Keratinocyte (primary cell): ENCODE measurements around the gene SPIRE1. TPM values are rescaled to one million over a fixed set of nuclear protein-coding genes. Genes with fewer than 3 reads are reported as not detected.
"Not testable (repeated sequence)": the region's sequence is repeated elsewhere in the genome, so short reads cannot be mapped to it uniquely, and the experiment has no call there.

Experiments
- DNase-seq: peaks from one replicate; pipeline ENCODE4 v3.0.0-alpha.2; 2011; ENCODE audit warnings: low read depth, missing footprints, low spot score
- FAIRE-seq: peaks from 2 replicates; lab custom pipeline; 2011; peaks lifted over from hg19 to GRCh38; lab: Jason Lieb, UNC
- H2AFZ ChIP-seq: 2 replicates; pipeline ENCODE4 v1.6.0; 2012; ENCODE audit warnings: low read length, control low read depth, inconsistent platforms; ENCODE audit not compliant: control insufficient read depth
- H3K27ac ChIP-seq: 2 replicates; pipeline ENCODE4 v1.5.1; 2011; ENCODE audit warnings: low read length; ENCODE audit not compliant: control insufficient read depth, insufficient read depth
- H3K27me3 ChIP-seq: 3 replicates; pipeline ENCODE4 v1.6.0; 2011; ENCODE audit warnings: low read length; ENCODE audit not compliant: control insufficient read depth, insufficient read depth; ENCODE audit errors: extremely low read depth
- H3K36me3 ChIP-seq, 2 experiments: 2 replicates in 1 of 2; 3 replicates in 1 of 2; pipeline ENCODE4 v1.5.1; 2011; ENCODE audit warnings: low read length in 2 of 2, mild to moderate bottlenecking in 1 of 2; ENCODE audit not compliant: control insufficient read depth in 2 of 2, insufficient read depth in 2 of 2; ENCODE audit errors: extremely low read depth in 1 of 2
- H3K4me1 ChIP-seq: 3 replicates; pipeline ENCODE4 v1.5.1; 2011; ENCODE audit warnings: low read length; ENCODE audit not compliant: control insufficient read depth, insufficient read depth; ENCODE audit errors: extremely low read depth
- H3K4me2 ChIP-seq: 3 replicates; pipeline ENCODE4 v1.6.0; 2011; ENCODE audit warnings: low read depth, low read length; ENCODE audit not compliant: control insufficient read depth, insufficient read depth; ENCODE audit errors: extremely low read depth
- H3K4me3 ChIP-seq, 3 experiments: fragments of 200-600 bp in 1 of 3; sonication (generic) in 1 of 3; 2 replicates in 2 of 3; 3 replicates in 1 of 3; pipeline ENCODE4 v1.5.1; 2011 to 2016; ENCODE audit warnings: low read length in 3 of 3, mild to moderate bottlenecking in 3 of 3, control low read depth in 2 of 3, inconsistent platforms in 1 of 3, low read depth in 1 of 3, mixed read lengths in 1 of 3, mixed run types in 1 of 3, moderate library complexity in 1 of 3; ENCODE audit not compliant: control insufficient read depth in 2 of 3, insufficient read depth in 2 of 3; ENCODE audit errors: extremely low read depth in 1 of 3
- H3K79me2 ChIP-seq: 2 replicates; pipeline ENCODE4 v1.6.0; 2012; ENCODE audit warnings: low read length; ENCODE audit not compliant: control insufficient read depth, insufficient read depth
- H3K9ac ChIP-seq: 3 replicates; pipeline ENCODE4 v1.6.0; 2011; ENCODE audit warnings: low read length; ENCODE audit not compliant: control insufficient read depth, insufficient read depth; ENCODE audit errors: extremely low read depth
- H3K9me1 ChIP-seq: 3 replicates; pipeline ENCODE4 v1.6.0; 2011; ENCODE audit warnings: low read length; ENCODE audit not compliant: control insufficient read depth, insufficient read depth; ENCODE audit errors: extremely low read depth
- H3K9me3 ChIP-seq: 2 replicates; pipeline ENCODE4 v1.5.1; 2012; ENCODE audit warnings: low read depth, low read length; ENCODE audit not compliant: control insufficient read depth
- H4K20me1 ChIP-seq: 3 replicates; pipeline ENCODE4 v1.6.0; 2011; ENCODE audit warnings: low read length; ENCODE audit not compliant: control insufficient read depth, insufficient read depth; ENCODE audit errors: extremely low read depth
- EZH2 ChIP-seq: IDR thresholded peaks from one replicate; pipeline ENCODE4 v1.6.1; 2012; ENCODE audit warnings: inconsistent platforms, mild to moderate bottlenecking, low read length, moderate library complexity
- dilution Hi-C: fragments of 300-500 bp; cut with MboI; formaldehyde crosslinking; loops from one replicate; pipeline ENCODE4 v1.7.0; 2020; ENCODE audit warnings: low sequenced_read_pairs; ENCODE audit not compliant: extremely low pct_ligation_motif_present
- polyA plus RNA-seq, 5 experiments: library from polyadenylated mRNA; depleted of rRNA in 3 of 5; stranded (reverse) in 3 of 5; stranded (forward) in 1 of 5; unstranded in 1 of 5; fragments of >200 nt; gene quantifications; 1 replicate in 1 of 5; 2 replicates in 3 of 5; 3 replicates in 1 of 5; pipeline versions ENCODE4 v1.2.1 to v1.2.3, GENCODE V29; 2011 to 2012; ENCODE audit warnings: missing spikeins in 2 of 5, low read depth in 1 of 5, low replicate concordance in 1 of 5
- TF ChIP-seq, protein P1 (sequence below), 3 experiments: IDR thresholded peaks in 1 of 3; conservative IDR thresholded peaks in 1 of 3; optimal IDR thresholded peaks in 1 of 3; 2 replicates in 2 of 3; 3 replicates in 1 of 3; pipeline versions ENCODE3 to v1.5.1; 2011; ENCODE audit warnings: low read length in 3 of 3, mild to moderate bottlenecking in 3 of 3, moderate library complexity in 2 of 3, control low read depth in 1 of 3, inconsistent platforms in 1 of 3; ENCODE audit not compliant: insufficient read depth in 2 of 3; ENCODE audit errors: extremely low read depth in 1 of 3

SPIRE1 gene
- polyA plus RNA-seq, 1 donor (not counting 4 experiments of a cell fraction or from before 2014, with no cell fraction given): 20.6 TPM

DNA sequence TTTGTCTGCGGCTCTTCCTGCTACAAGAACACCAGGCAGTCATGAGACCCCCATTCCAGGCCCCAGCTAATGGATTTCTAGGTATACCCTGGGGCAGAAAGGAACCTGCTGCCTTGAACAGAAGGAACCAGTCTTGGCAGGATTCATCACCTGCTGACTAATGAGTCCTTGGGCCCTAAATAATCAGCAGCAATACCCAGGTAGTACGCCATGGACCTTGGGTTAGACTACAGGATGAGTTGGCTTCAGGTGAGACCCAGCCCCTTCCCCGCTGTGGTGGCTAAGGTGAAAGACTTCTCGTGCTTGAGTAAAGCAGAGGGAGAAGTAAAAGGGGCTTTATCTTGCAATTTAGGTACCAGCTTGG, 105.0 kb downstream of the SPIRE1 start:
- H2AFZ ChIP-seq: no peak overlapping the region
- dilution Hi-C loops: no loop called here
- H3K4me2 ChIP-seq: no peak overlapping the region
- no peak for DNase-seq
- H3K27ac ChIP-seq: no peak overlapping the region
- H3K4me1 ChIP-seq: peaks cover 7% of the 10 kb centered on the region
- H3K27me3 ChIP-seq: no peaks in the 10 kb centered on the region
- no peaks in the 10 kb centered on the region for H3K36me3 ChIP-seq
- no peaks in the 10 kb centered on the region for H3K9me1 ChIP-seq
- FAIRE-seq: peak; percentile 68
- H3K9ac ChIP-seq: no peak overlapping the region
- peaks cover 7% of the 10 kb centered on the region for H3K79me2 ChIP-seq
- peaks cover 5% of the 10 kb centered on the region for H4K20me1 ChIP-seq
- H3K9me3 ChIP-seq: no peaks in the 10 kb centered on the region
- no peak overlapping the region for H3K4me3 ChIP-seq
- TF ChIP-seq EZH2: no peak
- TF ChIP-seq, protein P1, sequence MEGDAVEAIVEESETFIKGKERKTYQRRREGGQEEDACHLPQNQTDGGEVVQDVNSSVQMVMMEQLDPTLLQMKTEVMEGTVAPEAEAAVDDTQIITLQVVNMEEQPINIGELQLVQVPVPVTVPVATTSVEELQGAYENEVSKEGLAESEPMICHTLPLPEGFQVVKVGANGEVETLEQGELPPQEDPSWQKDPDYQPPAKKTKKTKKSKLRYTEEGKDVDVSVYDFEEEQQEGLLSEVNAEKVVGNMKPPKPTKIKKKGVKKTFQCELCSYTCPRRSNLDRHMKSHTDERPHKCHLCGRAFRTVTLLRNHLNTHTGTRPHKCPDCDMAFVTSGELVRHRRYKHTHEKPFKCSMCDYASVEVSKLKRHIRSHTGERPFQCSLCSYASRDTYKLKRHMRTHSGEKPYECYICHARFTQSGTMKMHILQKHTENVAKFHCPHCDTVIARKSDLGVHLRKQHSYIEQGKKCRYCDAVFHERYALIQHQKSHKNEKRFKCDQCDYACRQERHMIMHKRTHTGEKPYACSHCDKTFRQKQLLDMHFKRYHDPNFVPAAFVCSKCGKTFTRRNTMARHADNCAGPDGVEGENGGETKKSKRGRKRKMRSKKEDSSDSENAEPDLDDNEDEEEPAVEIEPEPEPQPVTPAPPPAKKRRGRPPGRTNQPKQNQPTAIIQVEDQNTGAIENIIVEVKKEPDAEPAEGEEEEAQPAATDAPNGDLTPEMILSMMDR (optimal IDR thresholded peaks at IDR 0.05 in 1 of 3, IDR thresholded peaks at IDR 0.05 in 1 of 3, conservative IDR thresholded peaks at IDR 0.05 in 1 of 3; ENCODE audit: extremely low read depth in 1 of 3, insufficient read depth in 2 of 3, low read length in 3 of 3): no peak

- dilution Hi-C loops, H3K36me3 ChIP-seq, H3K4me3 ChIP-seq, H3K27ac ChIP-seq, H3K9me1 ChIP-seq, H3K4me2 ChIP-seq, H3K4me1 ChIP-seq, H3K27me3 ChIP-seq, H2AFZ ChIP-seq, H3K9me3 ChIP-seq, H4K20me1 ChIP-seq, DNase-seq, FAIRE-seq, H3K9ac ChIP-seq, H3K79me2 ChIP-seq: not testable (repeated sequence)
Observed at GRCh38 chr18:12551943-12552878, 105.7 kb downstream of the SPIRE1 start.

GRCh38 chr18:12551466-12551865, 106.4 kb downstream of the SPIRE1 start:
- H3K27me3 ChIP-seq, DNase-seq, H3K9ac ChIP-seq, H3K9me1 ChIP-seq, dilution Hi-C loops, H3K36me3 ChIP-seq, H3K4me3 ChIP-seq, H4K20me1 ChIP-seq, H3K27ac ChIP-seq, H3K4me1 ChIP-seq, H3K79me2 ChIP-seq, H3K9me3 ChIP-seq, H3K4me2 ChIP-seq, H2AFZ ChIP-seq, FAIRE-seq: not testable (repeated sequence)
